ENCODE measurements around the gene UNC13C.

Gene UNC13C

DNA sequence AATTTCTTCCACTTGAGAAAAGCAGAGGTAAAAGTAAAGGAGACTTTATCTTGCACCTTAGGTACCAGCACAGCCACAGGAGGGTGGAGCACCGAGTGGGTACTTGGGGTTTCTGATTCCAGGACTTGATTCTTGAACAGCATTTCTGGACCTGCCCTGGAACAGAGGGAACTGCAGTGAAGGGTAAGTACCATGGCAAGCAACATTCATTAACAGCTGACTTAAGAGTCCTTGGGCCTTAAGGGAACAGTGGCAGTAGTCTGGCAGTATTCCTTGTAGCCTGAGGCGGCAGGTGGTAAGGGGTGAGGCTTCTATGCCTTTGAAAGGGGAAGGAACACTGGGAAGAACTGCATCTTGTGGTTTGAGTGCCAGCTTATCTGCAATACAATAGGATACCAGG lies 666.6 kb downstream of the UNC13C start:
- no peak for DNase-seq (ENCODE audit: low read depth in 2 of 2)

- DNase-seq (ENCODE audit: low read depth in 2 of 2) = no peak
Measured at GRCh38 chr15:54659646-54660045, 681.4 kb downstream of the UNC13C start.

DNA sequence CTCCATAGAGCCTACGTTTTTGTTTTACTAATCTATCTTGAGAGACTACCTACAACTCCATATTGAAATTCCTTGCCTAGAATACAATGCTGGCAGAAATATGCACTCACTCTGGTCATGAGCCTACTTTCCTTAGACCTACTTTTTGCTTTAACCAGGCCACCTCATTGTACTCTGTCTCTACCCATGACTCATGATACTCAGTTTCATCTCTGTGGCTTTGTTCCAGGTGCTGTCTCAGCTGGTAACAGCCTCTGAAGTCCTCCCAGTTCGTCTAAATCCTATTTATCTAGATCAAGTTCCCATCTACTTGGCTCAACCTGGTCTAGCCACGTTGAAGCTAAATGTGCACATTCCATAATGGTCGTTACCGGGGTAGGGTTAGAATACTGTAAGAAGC lies 682.1 kb downstream of the UNC13C start:
- DNase-seq (ENCODE audit: low read depth in 2 of 2) = no peak

GRCh38 chr15:54675241-54675640 lies 697.0 kb downstream of the UNC13C start:
- DNase-seq (ENCODE audit: low read depth in 2 of 2) = no peak

DNA sequence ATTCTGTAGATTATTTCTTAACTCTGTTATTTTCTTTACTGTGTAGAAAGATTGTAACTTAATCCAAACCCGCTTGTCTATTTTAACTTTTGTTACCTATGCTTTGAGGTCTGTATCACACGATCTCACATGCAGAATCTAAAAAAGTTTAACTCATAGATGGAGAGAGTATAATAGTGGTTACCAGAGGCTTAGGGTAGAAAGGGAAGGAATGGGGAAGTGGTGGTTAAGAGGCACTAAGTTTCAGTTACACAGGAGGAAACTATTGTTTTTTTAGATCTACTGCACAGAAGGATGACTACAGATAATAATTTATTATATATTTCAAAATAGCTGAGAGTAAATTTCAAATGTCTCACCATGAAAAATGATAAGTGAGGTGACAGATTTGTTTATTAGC lies 703.3 kb downstream of the UNC13C start:
- DNase-seq (ENCODE audit: low read depth in 2 of 2) = no peak
